A673 (cell line): ENCODE results near the gene CELSR3. TPM values are rescaled to one million over a fixed set of nuclear protein-coding genes. Genes with fewer than 3 reads are reported as not detected.

Source experiments
- BruUV-seq: library from RNA; stranded (reverse); fragments of 400-500 nt; replicated peaks from 2 replicates; lab custom pipeline; 2021; lab: Mats Ljungman, UMichigan
- CTCF ChIA-PET: fragments of 300-600 bp; sonication (Branson Sonifier 250); formaldehyde crosslinking; loops from one replicate; lab custom pipeline; 2022; ENCODE audit warnings: antibody characterized with exemption; lab: Charles Lee
- POLR2A ChIA-PET: fragments of 300-600 bp; sonication (Branson Sonifier 250); formaldehyde crosslinking; loops from one replicate; lab custom pipeline; 2022; ENCODE audit warnings: antibody characterized with exemption; ENCODE audit not compliant: low non-redundant PET; lab: Charles Lee
- DNase-seq: peaks from one replicate; pipeline ENCODE4 v3.0.0-alpha.2; 2015; ENCODE audit warnings: low spot score
- H3K27ac ChIP-seq: fragments of 200-600 bp; sonication (generic); 2 replicates; pipeline ENCODE4 v1.5.1; 2016; ENCODE audit warnings: mixed run types, low read depth, mild to moderate bottlenecking, mixed read lengths, antibody characterized with exemption, low read length; ENCODE audit not compliant: poor library complexity, severe bottlenecking
- H3K27me3 ChIP-seq: fragments of 200-600 bp; sonication (generic); replicated peaks from 2 replicates; pipeline ENCODE4 v1.6.1; 2017; ENCODE audit warnings: mixed run types, low read depth, mild to moderate bottlenecking, mixed read lengths, antibody characterized with exemption, low read length; ENCODE audit not compliant: insufficient read depth, poor library complexity
- H3K36me3 ChIP-seq: fragments of 200-600 bp; sonication (generic); 2 replicates; pipeline ENCODE4 v1.6.1; 2016; ENCODE audit warnings: mixed run types, mild to moderate bottlenecking, mixed read lengths, antibody characterized with exemption, low read length; ENCODE audit not compliant: insufficient read depth, poor library complexity, severe bottlenecking
- H3K4me1 ChIP-seq: fragments of 200-600 bp; sonication (generic); 2 replicates; pipeline ENCODE4 v1.6.1; 2017; ENCODE audit warnings: mixed run types, mild to moderate bottlenecking, mixed read lengths, antibody characterized with exemption, low read length; ENCODE audit not compliant: insufficient read depth, poor library complexity, severe bottlenecking
- H3K4me3 ChIP-seq: fragments of 200-600 bp; sonication (generic); 2 replicates; pipeline ENCODE4 v1.5.1; 2016; ENCODE audit warnings: low read depth, mixed run types, mild to moderate bottlenecking, mixed read lengths, low read length; ENCODE audit not compliant: poor library complexity, severe bottlenecking
- H3K9me3 ChIP-seq: fragments of 200-600 bp; sonication (generic); 2 replicates; pipeline ENCODE4 v1.6.1; 2016; ENCODE audit warnings: mixed run types, low read depth, mild to moderate bottlenecking, mixed read lengths, antibody characterized with exemption, low read length; ENCODE audit not compliant: poor library complexity, severe bottlenecking
- EZH2 ChIP-seq: fragments of 200-600 bp; sonication (generic); IDR thresholded peaks from 2 replicates; pipeline ENCODE4 v1.6.1; 2017; ENCODE audit warnings: borderline replicate concordance, low read depth, mild to moderate bottlenecking, mixed read lengths, antibody characterized with exemption, low read length; ENCODE audit not compliant: poor library complexity, severe bottlenecking
- intact Hi-C: fragments of 100-400 bp; cut with micrococcal nuclease; formaldehyde crosslinking; loops from one replicate; pipeline ENCODE4 v1.10.0; 2022; ENCODE audit not compliant: unreplicated experiment
- total RNA-seq: library from RNA; stranded (reverse); gene quantifications from 2 replicates; pipeline ENCODE4 v1.2.3, GENCODE V29; 2021
- TF ChIP-seq, protein P1 (sequence below): fragments of 300-800, 200-600 bp; sonication (generic); conservative IDR thresholded peaks from 2 replicates; pipeline ENCODE4 v1.5.1; 2017; ENCODE audit warnings: low read depth, mild to moderate bottlenecking, antibody characterized with exemption, low read length, moderate library complexity, mixed read lengths

The CELSR3 gene
- total RNA-seq, 1 experiment from 2014 or later, result 1.2 TPM

DNA sequence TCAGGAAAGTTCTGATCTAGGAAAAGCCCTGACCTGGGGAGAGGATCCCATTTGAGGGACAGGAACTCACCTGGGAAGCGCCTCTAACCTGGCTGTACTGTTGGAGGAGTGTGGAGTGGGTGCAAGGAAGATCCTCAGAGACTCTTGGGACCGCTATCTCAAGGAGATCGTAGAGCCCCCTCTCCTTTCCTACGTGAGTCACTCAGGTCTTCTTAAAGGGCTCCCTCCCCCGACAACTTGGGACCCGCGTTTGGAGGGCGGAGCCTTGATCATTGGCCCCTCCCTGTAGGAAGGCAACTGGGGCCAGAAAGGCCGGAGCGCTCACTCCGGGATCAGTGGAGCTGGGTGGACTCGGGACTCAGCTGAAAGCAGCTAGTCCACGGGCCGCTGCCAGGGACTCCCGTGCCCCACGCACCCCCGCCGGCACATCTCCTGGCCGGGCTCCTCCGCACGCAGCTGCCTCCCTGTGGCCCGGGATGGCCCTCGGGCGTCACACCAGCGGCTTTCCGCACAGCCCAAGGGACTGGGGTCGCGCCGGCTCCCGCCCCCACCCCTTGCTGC lies 27.9 kb downstream of the CELSR3 start:
- BruUV-seq, result no TSS peak
- ChIA-PET CTCF (no interaction called here), POLR2A (no interaction called here)
- Histone ChIP-seq H3K36me3 (no peaks in the 10 kb centered on the region), H3K4me1 (no peaks in the 10 kb centered on the region), H3K27me3 (no peaks in the 10 kb centered on the region), H3K27ac (peak overlapping the region; percentile 47), H3K9me3 (no peaks in the 10 kb centered on the region), H3K4me3 (peak overlapping the region; percentile 70)
- TF ChIP-seq, protein P1, sequence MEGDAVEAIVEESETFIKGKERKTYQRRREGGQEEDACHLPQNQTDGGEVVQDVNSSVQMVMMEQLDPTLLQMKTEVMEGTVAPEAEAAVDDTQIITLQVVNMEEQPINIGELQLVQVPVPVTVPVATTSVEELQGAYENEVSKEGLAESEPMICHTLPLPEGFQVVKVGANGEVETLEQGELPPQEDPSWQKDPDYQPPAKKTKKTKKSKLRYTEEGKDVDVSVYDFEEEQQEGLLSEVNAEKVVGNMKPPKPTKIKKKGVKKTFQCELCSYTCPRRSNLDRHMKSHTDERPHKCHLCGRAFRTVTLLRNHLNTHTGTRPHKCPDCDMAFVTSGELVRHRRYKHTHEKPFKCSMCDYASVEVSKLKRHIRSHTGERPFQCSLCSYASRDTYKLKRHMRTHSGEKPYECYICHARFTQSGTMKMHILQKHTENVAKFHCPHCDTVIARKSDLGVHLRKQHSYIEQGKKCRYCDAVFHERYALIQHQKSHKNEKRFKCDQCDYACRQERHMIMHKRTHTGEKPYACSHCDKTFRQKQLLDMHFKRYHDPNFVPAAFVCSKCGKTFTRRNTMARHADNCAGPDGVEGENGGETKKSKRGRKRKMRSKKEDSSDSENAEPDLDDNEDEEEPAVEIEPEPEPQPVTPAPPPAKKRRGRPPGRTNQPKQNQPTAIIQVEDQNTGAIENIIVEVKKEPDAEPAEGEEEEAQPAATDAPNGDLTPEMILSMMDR, result no peak
- no peak for TF ChIP-seq EZH2
- DNase-seq, result peak; percentile 37
- intact Hi-C loops, result no loop called here

GRCh38 chr3:48633743-48634142 lies 28.9 kb downstream of the CELSR3 start:
- Histone ChIP-seq H3K27ac (no peak overlapping the region), H3K9me3 (no peaks in the 10 kb centered on the region), H3K27me3 (no peaks in the 10 kb centered on the region), H3K4me3 (no peak overlapping the region), H3K36me3 (no peaks in the 10 kb centered on the region), H3K4me1 (no peaks in the 10 kb centered on the region)
- POLR2A ChIA-PET, result no interaction called here
- BruUV-seq, result no TSS peak
- DNase-seq, result no peak
- intact Hi-C loops, result no loop called here
- CTCF ChIA-PET, result no interaction called here
- TF ChIP-seq, protein P1, result no peak
- no peak for TF ChIP-seq EZH2

DNA sequence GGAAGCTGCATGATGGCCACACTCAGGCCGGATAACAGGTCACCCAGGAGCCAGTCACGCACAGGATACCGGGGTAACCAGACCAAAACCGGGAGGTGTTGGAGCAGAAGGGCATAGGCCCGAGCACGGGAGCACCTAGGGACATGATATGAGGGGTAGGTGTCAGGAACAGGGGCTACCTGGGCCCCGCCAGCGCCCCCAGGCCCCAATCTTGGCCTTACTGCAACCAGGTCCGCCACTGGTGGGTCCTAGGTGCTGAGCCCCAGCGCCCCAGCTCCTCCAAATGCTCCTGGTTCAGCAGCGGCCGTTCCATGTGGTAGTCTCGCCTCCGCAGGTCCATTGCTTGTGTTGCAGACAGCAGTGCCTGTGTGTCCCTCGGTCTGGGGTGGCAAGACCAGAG lies 29.4 kb downstream of the CELSR3 start:
- no TSS peak for BruUV-seq
- no peaks in the 10 kb centered on the region for H3K36me3 ChIP-seq

More for the DNA sequence above, 29.4 kb downstream of the CELSR3 start:
- intact Hi-C loops, result no loop called here
- DNase-seq, result no peak
- ChIA-PET CTCF (no interaction called here), POLR2A (no interaction called here)
- H3K4me1 ChIP-seq, result no peaks in the 10 kb centered on the region
- no peaks in the 10 kb centered on the region for H3K9me3 ChIP-seq
- TF ChIP-seq, protein P1, result no peak
- no peak for TF ChIP-seq EZH2
- H3K27me3 ChIP-seq, result no peaks in the 10 kb centered on the region
- no peak overlapping the region for H3K27ac ChIP-seq
- H3K4me3 ChIP-seq, result no peak overlapping the region
